IPS-NIHi11 (cell line): Measurements from ENCODE around the gene OR52H1.

Experiments
- DNase-seq: peaks from one replicate; pipeline ENCODE4 v3.0.0; 2012; ENCODE audit warnings: mixed read lengths, low spot score

Gene OR52H1

GRCh38 chr11:5531053-5531831 lies 17.1 kb downstream of the OR52H1 start:
- DNase-seq = no peak

- DNase-seq = no peak
Observed at GRCh38 chr11:5528495-5528894, 19.8 kb downstream of the OR52H1 start.

GRCh38 chr11:5527716-5528115 lies 20.6 kb downstream of the OR52H1 start:
- DNase-seq = no peak

- DNase-seq = no peak
Observed at GRCh38 chr11:5524756-5525155, 23.6 kb downstream of the OR52H1 start.

- DNase-seq = no peak
Observed at GRCh38 chr11:5522308-5522707, 26.0 kb downstream of the OR52H1 start.

GRCh38 chr11:5521540-5521939 lies 26.8 kb downstream of the OR52H1 start:
- DNase-seq = no peak

GRCh38 chr11:5516599-5516998 lies 31.7 kb downstream of the OR52H1 start, which contains the start of gene UBQLNL:
Gene UBQLNL, minus strand, starts transcription at chr11:5516699. Its CDS starts 258 bp downstream, at chr11:5516441.
- no peak for DNase-seq

- DNase-seq = no peak
Observed at GRCh38 chr11:5514841-5515240, 33.5 kb downstream of the OR52H1 start.

- no peak for DNase-seq
Observed at GRCh38 chr11:5509803-5510202, 38.5 kb downstream of the OR52H1 start, which contains the start of gene UBQLN3. Gene UBQLN3, minus strand, starts transcription at chr11:5509957. Its CDS starts 399 bp downstream, at chr11:5509558.

GRCh38 chr11:5508605-5509004 lies 39.7 kb downstream of the OR52H1 start:
- no peak for DNase-seq

GRCh38 chr11:5507933-5508305 lies 40.4 kb downstream of the OR52H1 start:
- no peak for DNase-seq

GRCh38 chr11:5507177-5507932 lies 41.0 kb downstream of the OR52H1 start:
- DNase-seq = no peak

GRCh38 chr11:5505363-5506048 lies 42.8 kb downstream of the OR52H1 start:
- DNase-seq = no peak

GRCh38 chr11:5504403-5504921 lies 43.9 kb downstream of the OR52H1 start:
- DNase-seq = no peak

GRCh38 chr11:5500393-5500801 lies 47.9 kb downstream of the OR52H1 start:
- DNase-seq = no peak

- no peak for DNase-seq
Observed at GRCh38 chr11:5499671-5500070, 48.7 kb downstream of the OR52H1 start.
